HG03097 (cell line): ENCODE results near the gene SETD1A.
A peak's percentile ranks its signal among the peaks of the same experiment; 100 is the strongest.

Source experiments
- ATAC-seq: cut with Tn5 transposase; IDR thresholded peaks from one replicate; pipeline ENCODE4 v1.9.1; 2021; ENCODE audit not compliant: unreplicated experiment, low FRiP score

SETD1A gene

GRCh38 chr16:30953111-30953510 lies 4.4 kb upstream of the SETD1A start:
- no peak for ATAC-seq

GRCh38 chr16:30953511-30954124 lies 3.9 kb upstream of the SETD1A start:
- no peak for ATAC-seq

GRCh38 chr16:30954993-30955392 lies 2.6 kb upstream of the SETD1A start:
- no peak for ATAC-seq

GRCh38 chr16:30956601-30957455 lies 726 bp upstream of the SETD1A start:
- ATAC-seq, result peak; percentile 29

- peak; percentile 18 for ATAC-seq
Observed at GRCh38 chr16:30958175-30959079, 873 bp downstream of the SETD1A start.

- ATAC-seq, result no peak
Observed at GRCh38 chr16:30961384-30961783, 3.8 kb downstream of the SETD1A start.

GRCh38 chr16:30963925-30964511 lies 6.5 kb downstream of the SETD1A start:
- no peak for ATAC-seq

- ATAC-seq, result no peak
Observed at GRCh38 chr16:30964574-30965226, 7.1 kb downstream of the SETD1A start.

GRCh38 chr16:30965436-30965835 lies 7.9 kb downstream of the SETD1A start:
- ATAC-seq, result no peak

GRCh38 chr16:30966033-30966619 lies 8.6 kb downstream of the SETD1A start:
- ATAC-seq, result no peak

- no peak for ATAC-seq
Observed at GRCh38 chr16:30967795-30968194, 10.2 kb downstream of the SETD1A start.

GRCh38 chr16:30969246-30969842 lies 11.8 kb downstream of the SETD1A start:
- no peak for ATAC-seq

- no peak for ATAC-seq
Observed at GRCh38 chr16:30971298-30971697, 13.7 kb downstream of the SETD1A start.

- no peak for ATAC-seq
Observed at GRCh38 chr16:30972872-30973271, 15.3 kb downstream of the SETD1A start.

GRCh38 chr16:30974348-30974747 lies 16.8 kb downstream of the SETD1A start:
- no peak for ATAC-seq

- ATAC-seq, result no peak
Observed at GRCh38 chr16:30976486-30976885, 18.9 kb downstream of the SETD1A start.

GRCh38 chr16:30977502-30977901 lies 19.9 kb downstream of the SETD1A start:
- no peak for ATAC-seq

GRCh38 chr16:30979170-30980022 lies 21.8 kb downstream of the SETD1A start:
- no peak for ATAC-seq

- ATAC-seq, result no peak
Observed at GRCh38 chr16:30980023-30980371, 22.4 kb downstream of the SETD1A start.
